GM13976 (cell line): ENCODE data around the gene PCED1B.
A peak's percentile ranks its signal among the peaks of the same experiment; 100 is the strongest.
"Not testable (repeated sequence)": the region's sequence is repeated elsewhere in the genome, so short reads cannot be mapped to it uniquely, and the experiment has no call there.

Experiments used
- DNase-seq: peaks from one replicate; pipeline ENCODE4 v3.0.0; 2012; ENCODE audit warnings: low spot score
- in situ Hi-C: fragments of 300-500 bp; cut with MboI; formaldehyde crosslinking; loops from one replicate; pipeline ENCODE4 v1.12.0; 2022; ENCODE audit warnings: low sequenced_read_pairs, mixed read lengths, inconsistent platforms; ENCODE audit not compliant: unreplicated experiment
- TF ChIP-seq, protein P1 (sequence below): IDR thresholded peaks from 2 replicates; pipeline ENCODE4 v1.5.1; 2012; ENCODE audit warnings: borderline replicate concordance, mild to moderate bottlenecking; ENCODE audit not compliant: insufficient read depth; ENCODE audit errors: extremely low read depth, missing control alignments, control extremely low read depth

Gene PCED1B

DNA sequence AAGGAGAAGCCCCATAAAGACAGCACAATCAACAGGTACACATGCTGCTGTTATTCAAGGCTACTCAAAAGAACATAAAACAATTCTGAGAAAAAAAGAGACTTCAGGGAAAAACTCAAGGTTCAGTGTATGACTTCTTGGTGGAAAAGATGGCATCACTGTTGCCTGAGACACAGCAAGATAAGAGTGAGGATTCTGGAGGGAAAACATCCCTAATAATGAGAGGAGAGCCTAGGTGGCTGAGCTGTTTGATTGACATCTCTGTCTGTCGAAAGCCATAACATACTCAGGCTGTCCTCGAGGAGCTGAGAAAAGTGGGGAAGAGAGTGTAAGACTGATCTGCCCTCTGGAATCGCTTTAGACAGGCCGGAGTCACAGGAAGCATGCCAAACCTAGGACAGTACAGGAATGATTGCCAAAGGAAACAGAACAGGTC lies 193.8 kb downstream of the PCED1B start:
- in situ Hi-C loops, result no loop called here
- no peak for DNase-seq
- TF ChIP-seq, protein P1, sequence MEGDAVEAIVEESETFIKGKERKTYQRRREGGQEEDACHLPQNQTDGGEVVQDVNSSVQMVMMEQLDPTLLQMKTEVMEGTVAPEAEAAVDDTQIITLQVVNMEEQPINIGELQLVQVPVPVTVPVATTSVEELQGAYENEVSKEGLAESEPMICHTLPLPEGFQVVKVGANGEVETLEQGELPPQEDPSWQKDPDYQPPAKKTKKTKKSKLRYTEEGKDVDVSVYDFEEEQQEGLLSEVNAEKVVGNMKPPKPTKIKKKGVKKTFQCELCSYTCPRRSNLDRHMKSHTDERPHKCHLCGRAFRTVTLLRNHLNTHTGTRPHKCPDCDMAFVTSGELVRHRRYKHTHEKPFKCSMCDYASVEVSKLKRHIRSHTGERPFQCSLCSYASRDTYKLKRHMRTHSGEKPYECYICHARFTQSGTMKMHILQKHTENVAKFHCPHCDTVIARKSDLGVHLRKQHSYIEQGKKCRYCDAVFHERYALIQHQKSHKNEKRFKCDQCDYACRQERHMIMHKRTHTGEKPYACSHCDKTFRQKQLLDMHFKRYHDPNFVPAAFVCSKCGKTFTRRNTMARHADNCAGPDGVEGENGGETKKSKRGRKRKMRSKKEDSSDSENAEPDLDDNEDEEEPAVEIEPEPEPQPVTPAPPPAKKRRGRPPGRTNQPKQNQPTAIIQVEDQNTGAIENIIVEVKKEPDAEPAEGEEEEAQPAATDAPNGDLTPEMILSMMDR, result no peak

DNA sequence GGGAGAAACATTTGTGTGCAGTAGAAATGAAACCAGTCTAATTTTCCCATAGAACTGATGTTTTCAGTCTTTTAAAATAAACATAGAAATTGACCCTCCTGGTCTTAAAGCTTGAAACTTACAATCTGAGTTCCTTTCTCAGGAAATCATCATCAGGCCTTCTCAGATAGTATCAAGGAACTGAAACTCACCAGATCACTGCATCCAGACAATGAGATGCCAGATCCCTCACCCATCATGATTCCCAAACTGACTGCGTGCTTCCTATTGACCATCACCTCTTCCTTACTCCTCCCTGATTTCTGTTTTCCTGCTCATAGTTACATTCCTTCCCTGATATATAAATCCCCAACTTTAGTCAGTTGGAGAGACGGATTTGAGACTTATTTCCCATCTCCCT lies 195.3 kb downstream of the PCED1B start:
- in situ Hi-C loops, result no loop called here
- TF ChIP-seq, protein P1, result no peak
- no peak for DNase-seq

DNA sequence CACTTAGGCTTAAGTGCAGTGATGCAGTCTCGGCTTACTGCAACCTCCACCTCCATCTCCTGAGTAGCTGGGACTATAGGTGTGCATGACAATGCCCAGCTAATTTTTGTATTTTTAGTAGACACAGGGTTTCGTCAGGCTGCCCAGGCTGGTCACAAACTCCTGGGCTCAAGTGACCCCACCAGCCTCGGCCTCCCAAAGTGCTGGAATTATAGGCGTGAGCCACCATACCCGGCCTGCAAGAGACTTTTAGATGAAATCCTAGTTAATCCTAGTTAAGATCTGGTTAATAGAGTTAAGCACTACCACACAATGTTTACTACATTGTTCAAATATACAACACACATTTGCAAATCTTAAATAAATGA lies 196.8 kb downstream of the PCED1B start:
- no peak for DNase-seq
- TF ChIP-seq, protein P1, result no peak
- in situ Hi-C loops, result no loop called here

DNA sequence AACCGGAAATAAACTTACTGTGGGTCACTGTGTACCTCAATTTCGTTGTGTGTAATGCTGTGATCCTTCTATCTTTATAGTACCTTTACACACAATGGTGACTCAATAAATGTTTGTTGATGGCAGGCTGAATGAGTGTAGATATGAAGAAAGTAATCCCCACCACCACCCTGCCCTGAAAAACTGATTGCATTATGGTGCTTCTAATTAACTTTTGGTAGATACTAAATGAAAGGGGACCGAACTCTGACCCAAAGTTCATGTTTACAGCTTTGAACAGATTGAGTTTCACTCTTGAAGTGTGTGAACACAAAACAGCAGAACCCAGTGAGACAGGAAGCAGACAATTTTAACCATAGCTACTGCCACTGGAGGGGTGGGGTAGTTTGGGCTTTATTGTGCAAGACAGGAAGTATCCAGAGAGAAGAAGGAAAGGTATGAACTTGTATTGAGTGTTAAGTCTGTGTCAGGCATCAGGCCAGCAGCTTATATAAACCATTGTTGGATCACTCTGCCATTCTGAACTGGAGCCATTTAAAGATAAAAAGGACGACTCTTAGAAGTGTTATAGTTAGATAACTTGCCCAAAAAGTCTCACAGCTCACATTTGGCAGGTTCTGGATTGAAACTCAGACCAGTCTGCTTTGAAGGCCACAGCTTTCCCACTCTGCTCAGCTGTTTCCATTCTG lies 197.3 kb downstream of the PCED1B start:
- DNase-seq, result peak; percentile 20
- TF ChIP-seq, protein P1, result no peak
- in situ Hi-C loops, result no loop called here

DNA sequence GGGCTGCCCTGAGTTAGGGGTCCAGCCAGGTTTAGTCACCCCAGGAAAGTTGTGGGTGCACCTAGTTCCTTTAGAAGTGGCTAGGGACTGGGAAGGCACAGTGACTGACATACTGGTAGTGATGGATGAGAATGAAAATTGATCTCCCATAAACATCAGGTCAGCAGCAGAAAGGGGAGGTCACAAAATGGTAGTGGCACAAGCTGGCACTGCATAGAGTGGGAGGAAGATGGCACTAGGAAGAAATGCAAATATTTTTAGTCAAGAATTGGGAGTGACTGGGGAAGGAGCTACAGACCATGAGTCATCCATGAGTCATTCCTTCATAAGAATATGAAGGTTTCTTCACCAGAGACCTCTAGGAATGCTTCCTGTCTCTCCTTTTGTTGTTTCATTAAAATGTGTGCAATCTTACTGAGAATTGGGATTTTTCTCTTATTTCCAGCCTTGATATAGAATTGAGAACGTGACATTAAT lies 198.6 kb downstream of the PCED1B start:
- in situ Hi-C loops, result no loop called here
- no peak for DNase-seq
- TF ChIP-seq, protein P1, result no peak

DNA sequence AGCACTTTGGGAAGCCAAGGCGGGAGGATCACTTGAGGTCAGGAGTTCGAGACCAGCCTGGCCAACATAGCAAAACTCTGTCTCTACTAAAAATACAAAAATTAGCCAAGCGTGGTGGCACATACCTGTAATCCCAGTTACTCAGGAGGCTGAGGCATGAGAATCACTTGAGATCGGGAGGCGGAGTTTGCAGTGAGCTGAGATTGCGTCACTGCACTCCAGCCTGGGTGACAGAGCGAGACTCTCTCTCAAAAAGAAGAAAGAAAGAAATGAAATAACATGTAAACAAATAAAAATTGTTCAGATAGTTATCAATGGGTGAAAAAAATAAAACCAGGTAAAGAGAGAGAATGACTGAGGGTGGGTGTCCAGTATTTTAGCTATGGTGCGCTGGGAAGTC lies 200.3 kb downstream of the PCED1B start:
- DNase-seq, result not testable (repeated sequence)

DNA sequence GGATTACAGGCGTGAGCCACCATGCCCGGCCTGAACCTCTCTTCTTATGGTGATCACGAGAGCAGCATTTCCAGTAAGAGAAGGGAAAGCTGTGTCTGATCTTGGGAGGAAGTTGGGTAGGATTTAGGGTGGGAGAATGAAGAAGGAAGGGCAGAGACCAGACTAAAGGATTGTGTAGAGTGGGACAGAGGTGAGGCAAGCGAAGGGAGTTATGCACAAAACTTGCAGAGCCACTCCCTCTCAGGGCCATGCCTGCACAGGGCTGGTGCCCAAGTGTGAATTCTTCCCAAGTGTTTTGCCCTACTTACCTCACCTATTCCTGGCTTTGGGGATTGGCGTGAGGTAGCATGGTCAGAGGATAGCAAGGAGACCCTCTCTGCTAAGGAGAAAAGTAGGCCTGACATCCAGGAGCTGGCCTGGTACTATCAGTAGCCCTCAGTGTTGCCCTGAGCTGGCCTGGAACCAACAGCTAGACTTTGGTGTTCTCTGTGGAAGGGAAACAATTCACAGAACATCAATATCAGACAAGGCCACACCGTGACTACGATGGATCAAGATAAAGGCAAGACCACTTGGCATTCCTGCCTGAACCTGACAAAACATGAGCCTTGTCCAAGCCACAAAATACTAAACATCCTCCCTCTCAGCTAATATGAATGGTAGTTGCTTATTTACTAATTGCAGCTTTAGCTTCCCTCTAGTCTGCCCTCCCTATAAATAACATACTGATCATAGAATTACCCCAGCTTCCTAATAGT lies 201.3 kb downstream of the PCED1B start:
- in situ Hi-C loops, result no loop called here
- DNase-seq, result no peak
- TF ChIP-seq, protein P1, result no peak

More for the DNA sequence above, 200.3 kb downstream of the PCED1B start:
- in situ Hi-C loops, result not testable (repeated sequence)
